LNCaP clone FGC (cell line): ENCODE measurements around the gene SPI1.
"Not testable (repeated sequence)": the region's sequence is repeated elsewhere in the genome, so short reads cannot be mapped to it uniquely, and the experiment has no call there.

Experiments
- DNase-seq: peaks from one replicate; pipeline ENCODE4 v3.0.0-alpha.2; 2011; ENCODE audit warnings: low read depth
- H3K4me3 ChIP-seq: 2 replicates; pipeline ENCODE4 v1.5.1; 2011; ENCODE audit warnings: mild to moderate bottlenecking, low read depth, low read length, control low read depth
- TF ChIP-seq, protein P1 (sequence below): IDR thresholded peaks from 2 replicates; pipeline ENCODE4 v1.5.1; 2012; ENCODE audit warnings: mild to moderate bottlenecking; ENCODE audit not compliant: control insufficient read depth, insufficient read depth; ENCODE audit errors: extremely low read depth

Gene SPI1

DNA sequence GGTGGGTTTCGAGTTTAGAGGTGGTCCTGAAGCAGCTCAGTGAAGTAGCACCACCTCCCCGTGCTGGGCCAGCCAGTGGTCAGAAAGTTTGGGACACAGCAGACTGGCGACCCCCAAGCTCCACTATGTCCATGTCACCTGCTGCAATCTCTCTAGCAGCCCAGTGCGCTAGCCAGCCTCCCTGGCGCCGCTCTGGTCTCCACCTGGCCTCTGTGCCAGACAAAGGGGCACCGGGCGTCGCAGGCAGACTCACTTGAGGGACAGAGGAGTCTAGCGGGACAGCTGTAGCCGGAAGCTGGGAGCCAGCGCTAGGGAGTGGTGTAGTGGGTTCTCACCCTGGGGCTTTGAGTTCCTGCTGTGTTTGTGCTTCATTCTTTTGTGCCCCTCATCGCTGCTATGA is 51.3 kb downstream of the SPI1 start:
- no peak for DNase-seq
- no peak overlapping the region for H3K4me3 ChIP-seq
- TF ChIP-seq, protein P1, sequence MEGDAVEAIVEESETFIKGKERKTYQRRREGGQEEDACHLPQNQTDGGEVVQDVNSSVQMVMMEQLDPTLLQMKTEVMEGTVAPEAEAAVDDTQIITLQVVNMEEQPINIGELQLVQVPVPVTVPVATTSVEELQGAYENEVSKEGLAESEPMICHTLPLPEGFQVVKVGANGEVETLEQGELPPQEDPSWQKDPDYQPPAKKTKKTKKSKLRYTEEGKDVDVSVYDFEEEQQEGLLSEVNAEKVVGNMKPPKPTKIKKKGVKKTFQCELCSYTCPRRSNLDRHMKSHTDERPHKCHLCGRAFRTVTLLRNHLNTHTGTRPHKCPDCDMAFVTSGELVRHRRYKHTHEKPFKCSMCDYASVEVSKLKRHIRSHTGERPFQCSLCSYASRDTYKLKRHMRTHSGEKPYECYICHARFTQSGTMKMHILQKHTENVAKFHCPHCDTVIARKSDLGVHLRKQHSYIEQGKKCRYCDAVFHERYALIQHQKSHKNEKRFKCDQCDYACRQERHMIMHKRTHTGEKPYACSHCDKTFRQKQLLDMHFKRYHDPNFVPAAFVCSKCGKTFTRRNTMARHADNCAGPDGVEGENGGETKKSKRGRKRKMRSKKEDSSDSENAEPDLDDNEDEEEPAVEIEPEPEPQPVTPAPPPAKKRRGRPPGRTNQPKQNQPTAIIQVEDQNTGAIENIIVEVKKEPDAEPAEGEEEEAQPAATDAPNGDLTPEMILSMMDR = no peak

DNA sequence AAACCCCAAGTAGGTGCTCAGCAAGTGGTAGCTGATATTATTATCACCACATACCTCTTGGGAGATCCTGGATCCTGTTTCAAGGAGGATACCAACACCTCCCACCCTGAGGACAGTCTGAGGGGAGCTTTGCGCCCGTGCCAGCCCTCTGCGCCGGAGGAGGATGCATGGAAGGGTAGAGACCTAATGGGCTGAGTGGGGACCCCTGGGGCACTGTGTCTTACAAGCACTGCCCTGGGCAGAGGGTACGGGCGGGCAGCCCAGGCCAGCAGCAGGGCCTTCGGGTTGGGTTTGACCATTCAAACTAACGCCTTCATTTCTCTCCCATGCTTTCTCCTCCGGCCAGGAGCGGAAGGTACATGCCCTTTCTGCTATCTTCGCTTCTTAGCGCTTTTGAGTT is 52.1 kb downstream of the SPI1 start:
- no peak for DNase-seq
- TF ChIP-seq, protein P1 = no peak
- H3K4me3 ChIP-seq = no peak overlapping the region

DNA sequence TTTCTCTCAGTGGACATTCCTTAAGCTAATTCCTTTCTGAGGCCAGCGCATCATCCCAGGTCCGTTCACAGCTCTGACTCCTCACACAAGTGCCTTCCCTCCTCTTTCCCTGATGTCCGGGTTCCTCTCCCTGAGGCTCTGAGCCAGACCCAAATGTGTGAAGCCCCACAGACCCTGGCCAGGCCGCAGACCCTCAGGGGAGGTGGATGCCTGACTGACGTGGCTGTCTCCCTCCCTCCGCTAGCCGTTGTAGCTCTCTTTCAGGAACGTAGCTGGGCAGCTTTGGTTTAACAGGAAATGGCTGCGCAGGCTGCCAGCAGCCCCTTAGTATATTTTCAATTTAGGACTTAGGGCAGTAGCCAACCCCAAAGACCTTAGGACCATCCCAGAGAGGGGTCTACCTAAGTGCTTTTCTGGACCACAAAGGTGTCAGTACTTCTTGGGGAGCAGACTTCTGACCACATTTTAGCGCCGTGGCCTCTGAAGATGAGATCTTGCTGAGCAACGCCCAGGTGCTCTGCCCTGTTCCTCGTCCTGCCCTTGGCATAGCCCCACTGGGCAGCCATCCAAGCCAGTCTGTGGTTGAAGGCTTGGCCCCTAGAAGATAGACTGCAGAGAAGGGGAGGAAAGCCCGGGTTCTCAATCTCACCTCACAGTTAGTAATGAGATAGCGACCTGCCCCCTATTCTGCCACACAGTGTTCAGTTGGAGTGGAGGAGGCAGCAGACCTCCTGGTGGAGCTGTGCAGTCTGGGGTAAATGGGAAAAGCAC is 52.9 kb downstream of the SPI1 start:
- DNase-seq = no peak
- TF ChIP-seq, protein P1 = no peak
- no peak overlapping the region for H3K4me3 ChIP-seq

DNA sequence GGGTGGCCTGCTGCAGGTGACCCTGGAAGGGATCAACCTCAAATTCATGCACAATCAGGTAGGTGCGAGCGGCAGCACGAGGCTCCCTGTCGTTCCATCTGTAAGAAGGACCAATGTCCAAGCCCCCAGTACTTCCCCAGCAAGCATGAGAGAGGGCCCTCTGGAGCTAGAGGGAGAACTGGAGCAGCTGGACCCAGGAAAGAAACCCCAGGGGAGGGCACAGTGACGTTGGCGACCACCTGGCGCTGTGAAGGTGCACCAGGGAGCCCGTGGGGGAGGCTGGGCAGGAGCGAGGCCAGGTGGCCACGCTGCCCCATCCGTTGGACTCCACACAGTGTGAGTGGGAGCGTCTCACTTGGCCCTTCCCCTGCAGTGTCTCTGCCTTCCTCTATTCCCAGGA is 53.8 kb downstream of the SPI1 start:
- DNase-seq = no peak
- TF ChIP-seq, protein P1 = no peak
- H3K4me3 ChIP-seq = no peak overlapping the region

DNA sequence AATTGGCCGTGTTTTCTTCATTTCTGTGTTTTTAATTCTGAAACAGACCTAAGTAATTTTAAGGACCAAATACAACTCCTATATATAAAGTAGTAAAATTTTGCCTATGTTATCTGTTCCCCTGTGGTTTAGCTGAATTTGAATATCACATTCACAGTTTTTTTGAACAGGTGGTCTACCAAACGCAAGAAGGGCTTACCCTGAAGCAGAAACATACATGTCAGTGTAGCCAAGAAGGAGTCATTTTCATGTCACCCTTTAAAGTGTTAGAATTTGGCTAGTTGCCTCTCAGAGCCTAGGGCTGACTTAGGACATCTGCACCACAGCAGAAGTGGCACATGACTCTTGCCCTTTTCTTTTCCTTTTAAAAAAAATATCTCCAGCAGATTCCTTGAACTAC is 60.2 kb downstream of the SPI1 start:
- no peak overlapping the region for H3K4me3 ChIP-seq
- DNase-seq = no peak
- TF ChIP-seq, protein P1 = no peak

DNA sequence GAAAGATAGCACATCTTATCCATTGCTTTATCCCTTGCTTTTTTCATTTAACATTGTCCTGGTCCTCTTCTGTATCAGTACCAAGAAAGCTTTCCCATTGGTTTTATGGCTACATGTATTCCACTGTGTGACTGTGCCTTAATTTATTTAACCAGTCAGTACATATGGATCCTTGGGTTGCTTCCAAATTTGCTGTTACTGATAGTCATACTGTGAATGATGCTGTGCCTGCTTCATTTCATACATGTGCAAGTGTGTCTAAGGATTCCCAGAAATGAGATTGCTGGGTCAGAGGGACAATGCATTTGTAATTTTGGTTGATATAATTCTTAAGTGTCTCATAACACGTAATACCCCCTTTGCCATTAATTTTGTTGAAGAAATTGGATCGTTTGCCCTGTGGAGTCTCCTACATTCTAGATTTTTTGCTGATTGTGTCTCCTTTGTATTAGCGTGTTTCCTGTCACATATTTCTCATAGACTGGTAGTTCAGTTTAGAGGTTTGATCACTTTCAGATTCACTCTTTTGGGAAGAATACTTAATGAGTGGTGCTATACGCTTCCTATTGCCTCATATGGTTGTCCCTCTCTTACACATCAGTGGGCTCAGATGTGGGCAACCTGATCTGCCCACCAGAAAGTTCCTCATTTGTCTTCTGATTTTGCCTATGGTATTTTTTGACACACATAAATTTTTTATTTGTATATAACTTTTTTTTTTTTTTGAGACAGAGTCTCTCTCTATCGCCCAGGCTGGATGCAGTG is 61.1 kb downstream of the SPI1 start:
- TF ChIP-seq, protein P1 = no peak
- no peak for DNase-seq
- H3K4me3 ChIP-seq = no peak overlapping the region

DNA sequence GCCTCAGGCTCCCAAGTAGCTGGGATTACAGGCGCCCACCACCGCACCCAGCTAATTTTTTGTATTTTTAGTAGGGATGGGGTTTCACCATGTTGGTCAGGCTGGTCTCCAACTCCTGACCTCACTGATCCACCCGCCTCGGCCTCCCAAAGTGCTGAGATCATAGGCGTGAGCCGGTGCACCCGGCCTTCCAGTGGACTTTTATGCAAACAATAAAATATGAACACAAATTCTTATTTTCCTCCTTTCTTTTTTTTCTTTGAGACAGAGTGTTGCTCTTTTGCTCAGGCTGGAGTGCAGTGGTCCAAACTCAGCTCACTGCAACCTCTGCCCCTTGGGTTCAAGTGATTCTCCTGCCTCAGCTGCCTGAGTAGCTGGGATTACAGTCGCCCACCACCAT is 61.8 kb downstream of the SPI1 start:
- not testable (repeated sequence) for DNase-seq, H3K4me3 ChIP-seq
